Neural progenitor cell (in vitro differentiated cells): ENCODE results near the gene NIM1K.

Experiments
- EZH2 ChIP-seq: fragments of 200-600 bp; sonication (generic); IDR thresholded peaks from 2 replicates; pipeline ENCODE4 v1.6.1; 2017; ENCODE audit warnings: antibody characterized with exemption, mild to moderate bottlenecking, moderate library complexity
- EZH2phosphoT487 ChIP-seq: fragments of 200-600 bp; sonication (generic); IDR thresholded peaks from 2 replicates; pipeline ENCODE4 v1.6.1; 2017; ENCODE audit warnings: antibody characterized with exemption

GRCh38 chr5:43303242-43303641 lies 111.2 kb downstream of the NIM1K start:
- TF ChIP-seq EZH2: no peak
- TF ChIP-seq EZH2phosphoT487: no peak
